Measurements from ENCODE around the gene ITPR1.
A peak's percentile ranks its signal among the peaks of the same experiment; 100 is the strongest.

The ITPR1 gene

DNA sequence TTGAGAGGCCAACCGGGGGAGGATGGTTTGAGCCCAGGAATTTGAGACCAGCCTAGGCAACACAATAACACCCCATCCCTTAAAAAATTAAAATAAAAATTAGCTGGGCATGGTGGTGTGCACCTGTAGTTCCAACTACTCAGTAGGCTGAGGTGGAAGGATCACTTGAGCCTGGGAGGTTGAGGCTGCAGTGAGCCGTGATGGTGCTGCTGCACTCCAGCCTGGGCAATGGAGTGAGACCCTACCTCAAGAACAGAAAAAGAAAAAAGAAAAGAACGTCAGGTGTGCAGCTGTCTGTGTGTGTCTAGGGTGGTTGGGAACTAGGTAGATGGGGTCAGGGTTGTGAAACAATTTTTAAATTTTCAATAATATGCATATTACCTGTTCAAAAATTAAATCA is 389.9 kb downstream of the ITPR1 start:
- no peak for FAIRE-seq
- no peak for TF ChIP-seq CTCF (IDR thresholded peaks at IDR 0.05; ENCODE audit: insufficient read depth, missing control alignments)

DNA sequence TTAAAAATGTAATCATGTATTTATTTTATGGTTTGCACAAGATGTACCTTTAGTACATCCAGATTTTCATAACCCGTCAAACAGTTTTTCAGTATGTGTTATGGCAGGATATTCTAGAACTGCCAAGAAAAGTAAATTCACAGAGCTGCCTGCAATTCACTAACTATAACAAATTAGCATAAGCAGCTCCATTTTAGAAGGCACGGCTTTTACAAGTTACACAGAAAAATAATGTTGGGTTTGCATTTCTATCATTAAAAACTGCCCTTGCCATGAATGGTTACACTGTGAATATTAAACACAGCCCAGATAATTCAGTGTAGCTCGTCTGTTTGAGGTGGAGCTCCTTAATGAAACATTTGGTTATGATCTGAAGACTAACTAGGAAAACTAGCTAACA is 391.7 kb downstream of the ITPR1 start:
- no peak for TF ChIP-seq CTCF (IDR thresholded peaks at IDR 0.05; ENCODE audit: insufficient read depth, missing control alignments)
- FAIRE-seq = no peak
- no peak for DNase-seq (ENCODE audit: insufficient read length, low spot score)

More for the DNA sequence above, 389.9 kb downstream of the ITPR1 start:
- DNase-seq (ENCODE audit: insufficient read length, low spot score) = no peak

- no peak for DNase-seq (ENCODE audit: insufficient read length, low spot score)
- no peak for FAIRE-seq
- TF ChIP-seq CTCF (IDR thresholded peaks at IDR 0.05; ENCODE audit: insufficient read depth, missing control alignments) = no peak
Measured at GRCh38 chr3:4885316-4885715, 392.2 kb downstream of the ITPR1 start.

GRCh38 chr3:4886448-4886847 is 393.3 kb downstream of the ITPR1 start:
- DNase-seq (ENCODE audit: insufficient read length, low spot score) (no peak), FAIRE-seq (no peak)
- no peak for TF ChIP-seq CTCF (IDR thresholded peaks at IDR 0.05; ENCODE audit: insufficient read depth, missing control alignments)

DNA sequence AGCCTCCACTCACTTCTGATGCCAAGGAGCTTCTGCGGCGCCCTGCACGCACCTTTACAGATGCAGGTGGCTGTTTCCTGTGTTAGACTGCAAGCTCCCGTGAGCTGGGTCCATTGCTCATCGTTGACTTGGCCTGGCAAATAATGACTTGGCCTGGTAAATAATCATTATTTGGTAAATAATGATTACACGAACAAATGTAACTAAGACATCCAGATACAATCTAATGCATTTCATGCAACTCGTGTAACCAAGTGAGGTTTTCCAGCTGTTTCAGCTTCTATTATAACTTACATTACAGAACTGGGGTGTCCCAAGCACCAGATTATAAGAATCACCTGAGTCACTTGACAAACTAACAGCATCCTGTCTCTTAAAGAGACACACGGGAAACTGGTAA is 394.0 kb downstream of the ITPR1 start:
- FAIRE-seq (no peak), DNase-seq (ENCODE audit: insufficient read length, low spot score) (no peak)
- no peak for TF ChIP-seq CTCF (IDR thresholded peaks at IDR 0.05; ENCODE audit: insufficient read depth, missing control alignments)

- no peak for FAIRE-seq
- DNase-seq (ENCODE audit: insufficient read length, low spot score) = no peak
- TF ChIP-seq CTCF (IDR thresholded peaks at IDR 0.05; ENCODE audit: insufficient read depth, missing control alignments) = no peak
Measured at GRCh38 chr3:4888913-4889846, 396.0 kb downstream of the ITPR1 start.

DNA sequence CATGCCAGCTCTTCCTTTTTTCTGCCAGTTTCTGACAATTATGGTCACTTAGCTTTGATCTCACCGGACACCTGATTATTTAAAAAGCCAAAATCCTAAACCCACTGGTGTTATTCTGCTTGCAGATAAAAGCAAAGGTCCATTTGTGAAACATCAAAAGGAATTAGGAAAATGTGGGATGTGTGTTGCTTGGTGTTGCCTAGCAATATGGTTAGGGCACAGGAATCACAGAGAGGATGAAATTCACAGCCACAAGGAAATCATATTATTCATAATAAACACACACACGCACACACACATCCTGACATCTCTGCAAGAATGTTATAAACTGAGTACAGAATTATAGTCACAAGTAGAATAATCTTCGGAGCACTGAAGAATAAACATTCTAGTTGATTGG is 396.7 kb downstream of the ITPR1 start:
- TF ChIP-seq CTCF (IDR thresholded peaks at IDR 0.05; ENCODE audit: insufficient read depth, missing control alignments) = no peak
- DNase-seq (ENCODE audit: insufficient read length, low spot score) (no peak), FAIRE-seq (peak; percentile 25)

All from D721Med (cell line).